ENCODE results near the gene HSFX3.

GRCh38 chrX:149572743-149573142 lies 23.0 kb upstream of the HSFX3 start:
- TF ChIP-seq ZIK1 (CRISPR knock-in tag; IDR thresholded peaks at IDR 0.05; ENCODE audit: borderline replicate concordance, low read depth) (no peak), RELA (CRISPR knock-in tag; IDR thresholded peaks at IDR 0.05) (no peak), MAF1 (CRISPR knock-in tag; IDR thresholded peaks at IDR 0.05; ENCODE audit: borderline replicate concordance) (no peak)
